D341Med (cell line): ENCODE data around the gene VCL.
"Not testable (repeated sequence)": the region's sequence is repeated elsewhere in the genome, so short reads cannot be mapped to it uniquely, and the experiment has no call there.

Experiments
- DNase-seq: peaks from one replicate; pipeline ENCODE4 v3.0.0; 2012; ENCODE audit warnings: low spot score

Gene VCL

DNA sequence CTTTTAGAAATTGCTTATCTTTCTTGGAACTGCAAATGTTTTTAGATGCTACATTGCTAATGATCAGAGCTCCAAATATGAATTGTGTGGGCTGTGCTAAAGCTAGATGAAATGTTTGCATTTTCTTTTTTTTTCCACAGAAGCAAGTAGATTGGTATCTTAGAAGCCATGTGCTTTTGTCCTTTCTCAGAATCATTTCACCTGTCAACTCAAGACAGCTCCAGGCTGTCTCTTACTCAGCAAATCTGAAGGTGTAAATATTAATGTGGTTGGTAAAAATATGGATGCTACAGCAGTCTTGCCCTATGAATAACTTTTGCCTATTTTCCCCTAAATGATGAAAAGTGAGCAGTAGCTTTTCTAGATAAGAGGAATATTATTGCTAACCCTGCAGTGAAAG, 111.5 kb downstream of the VCL start:
- DNase-seq = no peak

DNA sequence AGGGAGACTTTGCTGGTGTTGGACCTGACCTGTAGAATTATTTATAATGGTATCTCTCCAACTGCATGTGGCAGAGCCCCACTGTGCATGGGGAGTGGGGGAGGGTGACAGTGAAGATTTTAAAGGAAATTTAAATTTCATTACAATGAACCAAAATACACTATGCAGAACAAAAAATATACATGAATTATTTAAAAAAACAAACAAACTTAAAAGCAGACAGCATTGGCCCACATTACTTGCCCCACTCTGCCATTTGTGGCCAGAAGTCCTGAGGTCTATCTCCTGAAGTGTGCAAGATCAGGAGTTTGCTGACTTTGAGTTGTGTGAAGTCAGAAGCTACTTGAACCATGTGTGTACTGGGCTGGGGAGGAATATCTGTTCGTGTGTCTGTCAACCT, 112.2 kb downstream of the VCL start:
- no peak for DNase-seq

GRCh38 chr10:74111799-74112198, 113.9 kb downstream of the VCL start:
- no peak for DNase-seq

GRCh38 chr10:74113546-74113945, 115.6 kb downstream of the VCL start:
- DNase-seq = no peak

GRCh38 chr10:74114041-74114448, 116.1 kb downstream of the VCL start:
- no peak for DNase-seq

- no peak for DNase-seq
Measured at GRCh38 chr10:74117738-74118137, 119.8 kb downstream of the VCL start.

- DNase-seq = no peak
Measured at GRCh38 chr10:74118804-74119203, 120.9 kb downstream of the VCL start.

- no peak for DNase-seq
Measured at GRCh38 chr10:74120911-74121310, 123.0 kb downstream of the VCL start.

DNA sequence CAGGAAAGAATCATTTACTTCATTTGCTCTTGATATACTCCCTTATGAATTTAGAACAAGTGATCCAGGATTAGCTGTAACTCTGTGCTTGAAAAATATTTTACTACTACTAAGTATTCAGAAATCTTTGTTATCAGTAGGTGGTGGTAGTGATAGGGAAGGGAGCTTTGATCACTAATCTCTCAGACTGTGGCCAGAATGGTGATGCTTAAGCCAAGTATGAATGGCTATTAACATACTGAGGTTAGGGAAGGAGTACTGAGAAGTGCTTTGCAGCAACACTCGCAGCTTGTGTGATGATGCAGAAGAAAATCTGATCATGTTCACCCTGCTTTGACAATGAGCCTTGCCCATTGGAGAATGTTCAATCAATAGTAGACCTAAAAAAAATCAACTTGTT, 123.5 kb downstream of the VCL start:
- DNase-seq = no peak

GRCh38 chr10:74122060-74122459, 124.1 kb downstream of the VCL start:
- no peak for DNase-seq

DNA sequence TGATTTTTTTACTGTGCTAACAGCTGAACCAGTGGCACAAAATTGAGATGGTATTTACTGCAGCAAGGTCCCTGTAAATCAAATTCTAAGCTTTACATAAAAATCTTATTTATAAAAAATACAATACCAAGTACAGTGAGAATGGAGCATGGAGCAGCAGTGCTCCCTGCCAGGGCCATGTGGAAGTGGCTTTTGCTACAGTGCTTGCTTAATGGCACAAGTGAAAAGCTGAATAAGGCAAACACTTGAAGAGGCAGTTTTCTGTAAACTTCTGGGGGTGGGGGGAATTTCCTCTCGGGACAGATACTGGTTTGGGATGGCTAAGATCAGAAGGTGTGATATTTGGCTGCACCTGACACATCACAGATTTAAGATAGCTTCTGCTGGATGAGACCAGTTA, 125.2 kb downstream of the VCL start:
- no peak for DNase-seq

- no peak for DNase-seq
Measured at GRCh38 chr10:74133923-74134820, 136.3 kb downstream of the VCL start.

GRCh38 chr10:74135452-74135851, 137.5 kb downstream of the VCL start:
- no peak for DNase-seq

- DNase-seq = no peak
Measured at GRCh38 chr10:74137992-74138391, 140.1 kb downstream of the VCL start.

DNA sequence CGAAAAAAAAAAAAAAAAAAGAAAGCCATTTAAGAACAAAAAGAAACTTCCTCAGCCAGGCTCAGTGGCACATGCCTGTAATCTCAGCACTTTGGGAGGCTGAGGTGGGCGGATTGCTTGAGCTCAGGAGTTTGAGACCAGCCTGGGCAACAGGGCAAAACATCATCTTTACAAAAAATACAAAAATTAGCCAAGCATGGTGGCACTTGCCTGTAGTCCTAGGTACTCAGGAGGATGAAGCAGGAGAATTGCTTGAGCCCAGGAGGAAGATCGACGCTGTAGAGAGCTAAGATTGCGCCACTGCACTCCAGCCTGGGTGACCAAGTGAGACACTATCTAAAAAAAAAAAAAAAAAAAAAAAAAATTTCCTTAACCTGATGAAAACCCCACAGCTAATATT, 140.7 kb downstream of the VCL start:
- not testable (repeated sequence) for DNase-seq

GRCh38 chr10:74139981-74140380, 142.1 kb downstream of the VCL start:
- no peak for DNase-seq

- no peak for DNase-seq
Measured at GRCh38 chr10:74140553-74140952, 142.6 kb downstream of the VCL start.

GRCh38 chr10:74145133-74145532, 147.2 kb downstream of the VCL start:
- no peak for DNase-seq

- DNase-seq = not testable (repeated sequence)
Measured at GRCh38 chr10:74146980-74147379, 149.1 kb downstream of the VCL start.

DNA sequence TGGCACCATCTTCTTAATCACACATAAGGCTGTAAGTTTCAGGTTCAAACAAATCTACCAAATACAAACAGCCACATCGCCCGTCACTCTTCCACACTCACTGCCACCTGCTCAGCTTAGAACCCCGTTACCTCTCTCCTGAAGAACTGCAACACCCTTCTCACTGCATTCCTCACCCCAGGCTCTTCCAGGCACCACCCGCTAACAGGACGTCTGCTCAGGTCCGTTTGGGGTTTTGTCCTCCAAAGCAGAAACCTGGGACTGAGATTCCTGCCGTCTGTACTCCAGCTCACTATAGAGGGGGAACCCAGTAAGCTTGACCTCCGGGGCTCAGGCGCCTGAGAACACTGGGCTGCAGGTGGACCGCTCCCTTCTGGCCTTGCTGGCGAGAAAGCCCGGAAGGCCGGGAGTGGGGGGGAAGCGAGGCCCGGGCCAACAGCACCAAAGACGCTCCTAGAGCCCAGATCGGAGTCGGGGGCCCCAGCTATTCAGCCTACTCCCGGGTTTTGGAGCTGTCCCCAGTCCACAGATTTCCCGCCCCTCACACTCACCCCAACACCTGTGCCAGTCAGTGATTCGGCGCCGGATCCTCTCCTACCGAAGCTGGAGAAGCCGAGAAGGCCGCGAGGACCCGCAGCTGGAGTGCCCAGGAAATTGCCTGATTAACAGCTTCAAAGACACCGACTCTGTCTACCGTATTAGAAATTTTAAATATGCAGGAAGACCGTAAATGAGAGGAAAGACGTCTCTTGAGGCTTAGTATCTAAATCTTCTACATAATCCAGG, 152.5 kb downstream of the VCL start, which contains the start of gene AP3M1:
TSS of gene AP3M1 (minus strand) at position 625 of the 786 bp plus-strand sequence. CDS start 12,449 bp downstream, outside the sequence.
- DNase-seq = peak; percentile 77

- DNase-seq = peak; percentile 90
Measured at GRCh38 chr10:74150990-74151878, 153.3 kb downstream of the VCL start, which contains the start of gene ADK. TSS of gene ADK (plus strand) at chr10:74151221. CDS start at chr10:74151279, 58 bp downstream.
